Colonic mucosa (tissue), 4 donors: ENCODE data around the gene MOB2. TPM values are rescaled to one million over a fixed set of nuclear protein-coding genes. Genes with fewer than 3 reads are reported as not detected.

ENCODE experiments used
- DNase-seq: peaks from one replicate; pipeline ENCODE4 v3.0.0-alpha.2; 2020
- H3K27ac ChIP-seq: fragments of 200-600 bp; one replicate; pipeline ENCODE4 v1.8.0; 2021
- H3K27me3 ChIP-seq: fragments of 200-600 bp; one replicate; pipeline ENCODE4 v1.8.0; 2021
- H3K36me3 ChIP-seq: fragments of 200-600 bp; one replicate; pipeline ENCODE4 v1.8.0; 2021
- H3K4me1 ChIP-seq: fragments of 200-600 bp; one replicate; pipeline ENCODE4 v1.8.0; 2021; ENCODE audit warnings: mild to moderate bottlenecking
- H3K4me3 ChIP-seq: fragments of 200-600 bp; one replicate; pipeline ENCODE4 v1.8.0; 2021
- H3K9ac ChIP-seq, 2 donors: one replicate each; pipeline ENCODE4 v1.7.0; 2013; ENCODE audit warnings: control low read depth in 2 of 2, low read depth in 2 of 2, low read length in 2 of 2
- H3K9me3 ChIP-seq: fragments of 200-600 bp; one replicate; pipeline ENCODE4 v1.8.0; 2021
- CTCF ChIP-seq: fragments of 200-600 bp; IDR thresholded peaks from one replicate; pipeline ENCODE4 v1.8.0; 2022; ENCODE audit warnings: antibody characterized with exemption, mild to moderate bottlenecking
- intact Hi-C: fragments of 100-400 bp; cut with DNase I; formaldehyde crosslinking; loops from one replicate; pipeline ENCODE4 v1.14.1; 2022
- total RNA-seq, 2 donors: library from RNA; stranded (reverse); fragmentation: NEBNext Ultra II Directional in 1 of 2; extraction: Animal tissue kit (Norgen Biotek cat#: 25700) in 1 of 2; gene quantifications; one replicate each; pipeline ENCODE4 v1.2.1, GENCODE V29; 2021
- donor health status: healthy.
- donor health status: DM: no; HTN: no; CAD: no.
- donor health status: DM: no; HTN: no; CAD: no.

Gene MOB2
- total RNA-seq, 2 donors from 2014 or later, result 41.6 to 49.2 TPM

DNA sequence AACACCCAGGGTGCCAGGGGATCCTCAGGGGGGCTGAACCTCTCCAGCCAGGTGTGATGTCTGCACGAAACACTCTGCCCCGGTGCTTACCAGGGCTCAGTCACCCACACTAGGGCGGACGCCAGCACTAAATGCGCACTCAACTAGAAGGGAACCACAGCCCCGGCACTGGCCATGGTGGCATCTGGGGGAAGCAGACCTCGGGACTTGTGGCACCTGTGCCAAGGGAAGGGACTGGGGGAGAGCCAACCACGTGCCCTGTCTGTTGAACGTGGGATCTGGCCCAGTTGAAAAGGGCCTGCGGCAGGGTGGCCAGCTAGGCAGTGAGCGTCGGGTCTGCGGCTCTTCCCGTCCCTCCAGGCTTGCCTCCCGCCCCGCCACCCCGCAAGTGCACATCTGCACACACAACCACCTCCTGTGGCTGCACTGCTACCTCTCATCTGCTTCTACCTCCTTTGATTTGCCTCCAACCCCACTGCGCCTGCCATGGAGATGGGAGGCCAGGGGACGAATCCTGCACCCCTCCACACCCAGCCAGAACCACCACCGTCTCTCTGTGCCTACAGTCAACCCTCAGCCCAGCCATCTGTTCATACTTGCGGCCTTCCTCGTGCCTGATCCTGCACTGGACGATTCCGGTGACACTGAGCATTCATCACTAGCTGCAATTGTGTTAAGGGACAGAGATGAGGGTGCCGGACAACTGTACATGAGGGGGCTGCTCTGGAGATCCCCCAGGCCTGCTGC is 15.0 kb upstream of the MOB2 start:
- no peaks in the 10 kb centered on the region for H3K27me3 ChIP-seq
- no peaks in the 10 kb centered on the region for H3K9me3 ChIP-seq
- no peak for DNase-seq
- H3K4me3 ChIP-seq, result no peak overlapping the region
- intact Hi-C loops, result no loop called here
- no peak for TF ChIP-seq CTCF
- H3K36me3 ChIP-seq, result no peaks in the 10 kb centered on the region
- H3K4me1 ChIP-seq, result no peaks in the 10 kb centered on the region
- no peak overlapping the region for H3K27ac ChIP-seq
- H3K9ac ChIP-seq, result no peak overlapping the region

- Histone ChIP-seq H3K4me1 (no peaks in the 10 kb centered on the region), H3K9ac (no peak overlapping the region), H3K4me3 (no peak overlapping the region), H3K36me3 (no peaks in the 10 kb centered on the region), H3K27ac (no peak overlapping the region), H3K27me3 (no peaks in the 10 kb centered on the region), H3K9me3 (no peaks in the 10 kb centered on the region)
- intact Hi-C loops, result no loop called here
- TF ChIP-seq CTCF, result no peak
- no peak for DNase-seq
These were observed 14.2 kb upstream of the MOB2 start for GRCh38 chr11:1500466-1501420.

GRCh38 chr11:1499899-1500298 is 13.3 kb upstream of the MOB2 start:
- H3K27me3 ChIP-seq, result no peaks in the 10 kb centered on the region
- H3K4me1 ChIP-seq, result no peaks in the 10 kb centered on the region
- intact Hi-C loops, result no loop called here
- no peak for DNase-seq
- no peak overlapping the region for H3K27ac ChIP-seq
- H3K4me3 ChIP-seq, result no peak overlapping the region
- no peaks in the 10 kb centered on the region for H3K36me3 ChIP-seq
- H3K9me3 ChIP-seq, result no peaks in the 10 kb centered on the region
- no peak overlapping the region for H3K9ac ChIP-seq
- TF ChIP-seq CTCF, result no peak

GRCh38 chr11:1499261-1499890 is 12.8 kb upstream of the MOB2 start:
- intact Hi-C loops, result no loop called here
- no peak for TF ChIP-seq CTCF
- DNase-seq, result no peak
- no peaks in the 10 kb centered on the region for H3K9me3 ChIP-seq
- H3K4me3 ChIP-seq, result no peak overlapping the region
- no peaks in the 10 kb centered on the region for H3K27me3 ChIP-seq
- no peaks in the 10 kb centered on the region for H3K4me1 ChIP-seq
- H3K27ac ChIP-seq, result no peak overlapping the region
- no peaks in the 10 kb centered on the region for H3K36me3 ChIP-seq
- H3K9ac ChIP-seq, result no peak overlapping the region

DNA sequence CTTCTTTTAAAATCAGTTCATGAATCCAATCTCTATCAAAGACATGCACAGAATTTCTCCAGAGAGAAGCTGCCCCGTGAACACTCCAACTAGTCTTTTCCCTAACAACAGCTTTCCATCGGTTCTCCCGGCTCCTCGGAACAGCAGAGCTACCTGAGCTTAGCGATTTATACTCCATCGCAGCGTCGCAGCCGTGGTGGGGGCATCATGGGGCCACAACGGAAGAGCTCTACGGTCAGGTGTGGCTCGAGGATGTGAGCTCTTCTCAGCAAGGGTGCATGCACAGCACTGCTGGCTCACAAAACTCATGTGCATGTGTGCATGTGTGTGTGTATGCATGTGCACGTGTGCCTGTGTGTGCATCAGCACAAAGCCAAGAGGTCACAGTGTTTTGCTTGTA is 11.7 kb upstream of the MOB2 start:
- Histone ChIP-seq H3K4me3 (no peak overlapping the region), H3K36me3 (no peaks in the 10 kb centered on the region), H3K27ac (no peak overlapping the region), H3K9ac (no peak overlapping the region), H3K4me1 (no peaks in the 10 kb centered on the region), H3K27me3 (no peaks in the 10 kb centered on the region), H3K9me3 (no peaks in the 10 kb centered on the region)
- no peak for DNase-seq
- TF ChIP-seq CTCF, result no peak
- intact Hi-C loops, result no loop called here
